ENCODE results near the gene SHROOM3. TPM values are rescaled to one million over a fixed set of nuclear protein-coding genes. Genes with fewer than 3 reads are reported as not detected.

The SHROOM3 gene
- total and polyA plus RNA-seq, 2 experiments from 2014 or later: 11.3 to 73.5 TPM

- TF ChIP-seq EZH2phosphoT487 (IDR thresholded peaks at IDR 0.05; ENCODE audit: unreplicated experiment): no peak
- no peak for TF ChIP-seq CTCF (conservative IDR thresholded peaks at IDR 0.05; ENCODE audit: low read depth in 2 of 2)
- Mint-ChIP-seq H3K36me3 (ENCODE audit: low read depth) (no peaks in the 10 kb centered on the region), H3K27ac (no peak overlapping the region; the same call in 1 of the 2 replicates), H3K4me3 (0 out of 3 replicates have a peak overlapping the region, but pooled peaks have one; percentile 20), H3K27me3 (ENCODE audit: insufficient read depth, low read depth, poor library complexity) (peaks cover 7% of the 10 kb centered on the region), H3K4me1 (peaks cover 43% of the 10 kb centered on the region), H3K9me3 (no peaks in the 10 kb centered on the region)
- Histone ChIP-seq H3K36me3 (ENCODE audit: insufficient read depth) (no peaks in the 10 kb centered on the region), H3K4me3 (no peak overlapping the region), H3K9me2 (ENCODE audit: insufficient read depth) (no peaks in the 10 kb centered on the region), H3K27ac (ENCODE audit: low read depth) (no peak overlapping the region), H3K79me2 (replicated peaks; ENCODE audit: insufficient read depth) (no peaks in the 10 kb centered on the region), H4K20me1 (replicated peaks; ENCODE audit: insufficient read depth) (no peaks in the 10 kb centered on the region), H3K4me2 (0 out of 2 replicates have a peak overlapping the region, but pooled peaks have one; percentile 12), H3K27me3 (ENCODE audit: insufficient read depth) (no peaks in the 10 kb centered on the region), H3F3A (replicated peaks; ENCODE audit: low read depth) (no peaks in the 10 kb centered on the region), H2AFZ (no peak overlapping the region), H3K4me1 (ENCODE audit: insufficient read depth) (peaks cover 46% of the 10 kb centered on the region)
- ATAC-seq (no peak), DNase-seq (ENCODE audit: low spot score) (no peak)
Observed at GRCh38 chr4:76606645-76607265, 171.7 kb downstream of the SHROOM3 start.

DNA sequence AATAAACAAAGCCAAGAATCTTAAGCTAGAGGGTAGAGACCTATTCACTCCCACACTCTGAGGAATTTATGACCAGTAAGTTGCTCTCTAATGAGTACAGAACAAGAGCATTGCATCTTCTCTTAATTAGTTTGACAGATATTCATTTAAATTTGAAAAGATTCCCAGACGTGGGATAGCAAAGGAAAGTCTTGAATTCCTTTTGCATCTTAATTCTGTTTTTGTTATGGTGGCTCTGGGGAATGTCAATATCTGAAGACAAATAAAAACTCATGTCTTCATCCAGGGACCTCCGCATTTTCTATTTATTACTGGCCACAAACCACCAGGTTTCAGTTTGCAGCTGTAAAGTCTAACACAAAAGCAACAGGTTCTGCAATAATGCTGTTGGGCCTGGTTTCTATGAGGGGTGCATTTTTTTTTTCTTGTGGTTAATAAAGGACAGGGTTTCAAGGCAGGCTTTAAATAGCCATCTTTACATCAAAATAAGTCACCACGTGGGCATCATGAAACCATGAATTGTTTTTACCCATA is 172.3 kb downstream of the SHROOM3 start:
- peak overlapping the region; percentile 44; the same call in 1 of the 2 replicates for H3K4me2 ChIP-seq
- no peaks in the 10 kb centered on the region for H3K9me2 ChIP-seq (ENCODE audit: insufficient read depth)
- no peaks in the 10 kb centered on the region for H3K27me3 ChIP-seq (ENCODE audit: insufficient read depth)
- Mint-ChIP-seq H3K36me3 (ENCODE audit: low read depth) (no peaks in the 10 kb centered on the region), H3K9me3 (no peaks in the 10 kb centered on the region), H3K27me3 (ENCODE audit: insufficient read depth, low read depth, poor library complexity) (peaks cover 7% of the 10 kb centered on the region), H3K4me3 (0 out of 3 replicates have a peak overlapping the region, but pooled peaks have one; percentile 20), H3K27ac (peak overlapping the region; percentile 25; the same call in 1 of the 2 replicates), H3K4me1 (peaks cover 48% of the 10 kb centered on the region)
- DNase-seq (ENCODE audit: low spot score): peak; percentile 53
- TF ChIP-seq STAT1 (IDR thresholded peaks at IDR 0.05; ENCODE audit: unreplicated experiment) (no peak), ETS1 (IDR thresholded peaks at IDR 0.05) (no peak), NANOG (IDR thresholded peaks at IDR 0.05; ENCODE audit: borderline replicate concordance) (peak; percentile 71), POLR2AphosphoS5 (IDR thresholded peaks at IDR 0.05; ENCODE audit: low read depth) (0 out of 2 replicates have a peak, but pooled peaks have one; percentile 43)
- ATAC-seq: peak; percentile 70
- H3K4me1 ChIP-seq (ENCODE audit: insufficient read depth): peaks cover 50% of the 10 kb centered on the region
- H2AFZ ChIP-seq: no peak overlapping the region
- H3K27ac ChIP-seq (ENCODE audit: low read depth): peak overlapping the region; percentile 8
- no peaks in the 10 kb centered on the region for H4K20me1 ChIP-seq (replicated peaks; ENCODE audit: insufficient read depth)
- no peaks in the 10 kb centered on the region for H3F3A ChIP-seq (replicated peaks; ENCODE audit: low read depth)
- no peaks in the 10 kb centered on the region for H3K79me2 ChIP-seq (replicated peaks; ENCODE audit: insufficient read depth)
- H3K4me3 ChIP-seq: no peak overlapping the region
- no peaks in the 10 kb centered on the region for H3K36me3 ChIP-seq (ENCODE audit: insufficient read depth)

All from GM23338 (cell line).